H1 (cell line): ENCODE data around the gene RAB8B.

ENCODE experiments used
- CHD1 ChIP-seq: IDR thresholded peaks from 2 replicates; pipeline ENCODE4 v1.6.1; 2012; ENCODE audit warnings: low read depth, low read length, improper control_type of control experiment
- POLR2AphosphoS5 ChIP-seq: IDR thresholded peaks from 2 replicates; pipeline ENCODE4 v1.6.1; 2011; ENCODE audit warnings: low read depth, low read length

DNA sequence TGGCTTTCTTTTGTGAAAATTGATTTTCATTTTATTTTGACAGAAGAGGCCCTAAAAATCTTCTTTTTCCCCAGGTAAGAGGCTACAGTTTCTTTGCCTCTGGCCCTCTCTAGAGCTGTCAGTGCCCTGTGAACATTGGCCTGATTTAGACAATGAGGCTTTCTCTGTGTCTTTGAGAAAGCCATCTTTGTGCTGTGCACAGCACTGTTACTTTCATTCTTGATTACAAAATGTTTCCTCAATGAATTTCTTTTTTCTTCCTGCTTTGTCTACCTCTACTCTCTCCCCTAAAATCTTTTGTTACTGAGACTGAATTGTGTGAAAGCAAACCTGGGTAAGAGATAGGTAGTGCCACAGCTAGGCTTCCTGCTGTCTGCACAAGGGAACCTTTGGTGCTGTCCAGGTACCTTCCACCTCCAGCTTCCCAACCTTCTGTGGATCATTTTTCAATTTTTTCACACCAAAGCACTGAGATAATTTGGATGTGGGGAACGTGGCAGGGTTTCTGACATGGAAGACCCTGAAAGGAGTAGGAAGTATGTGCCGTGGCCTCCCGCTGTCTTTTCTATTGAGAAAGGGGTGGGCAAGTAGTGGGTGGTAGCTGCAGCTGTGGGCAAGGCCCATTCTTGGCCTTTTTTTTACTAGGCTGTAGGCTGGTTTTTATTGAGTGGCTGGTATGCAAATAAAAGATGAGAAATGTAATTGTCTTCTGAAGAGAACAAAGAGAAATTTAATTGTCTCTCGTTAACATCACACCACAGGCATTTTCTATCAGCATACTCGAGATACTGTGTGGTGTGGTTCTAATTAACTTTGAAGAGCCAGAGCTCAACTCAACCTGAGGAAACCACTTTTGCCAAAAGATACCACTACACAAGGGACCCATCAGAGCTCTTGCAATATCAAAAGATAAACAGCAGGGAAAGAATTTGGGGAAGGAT is 21.0 kb downstream of the RAB8B start:
- TF ChIP-seq POLR2AphosphoS5 (no peak), CHD1 (no peak)
